ENCODE measurements around the gene ESPNL. TPM values are rescaled to one million over a fixed set of nuclear protein-coding genes. Genes with fewer than 3 reads are reported as not detected.

Gene ESPNL
- total and polyA plus RNA-seq, 9 of the 15 experiments (the other 6 are each of a cell fraction or from before 2014, with no cell fraction given), result 0.03 to 0.09 (median 0.05) TPM; not detected in 3

DNA sequence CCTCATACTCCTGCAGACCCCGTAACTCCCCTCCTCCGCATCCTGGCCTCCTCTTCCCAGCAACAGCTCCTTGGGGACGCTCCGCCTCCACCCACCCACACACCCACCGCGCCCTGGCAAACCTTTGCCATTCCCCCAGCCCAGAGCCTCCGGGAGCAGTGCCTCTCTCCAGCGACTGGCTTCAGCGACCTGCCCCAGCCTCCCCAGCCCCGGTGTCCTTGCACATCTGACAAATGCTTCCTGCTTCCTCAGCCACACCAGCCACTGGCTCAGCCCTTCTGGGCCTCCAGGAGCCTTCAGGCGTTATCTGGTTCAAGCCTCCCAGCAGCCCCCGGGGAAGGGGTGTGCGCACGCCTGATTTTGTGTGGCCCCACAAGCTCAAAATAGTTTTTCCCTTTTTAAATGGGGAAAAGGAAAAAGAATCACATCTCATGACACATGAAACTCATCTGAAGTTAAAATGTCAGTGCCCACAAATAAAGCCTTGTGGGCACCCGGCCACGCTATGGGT lies 14.2 kb downstream of the ESPNL start (continued):
- TF ChIP-seq, protein P1, sequence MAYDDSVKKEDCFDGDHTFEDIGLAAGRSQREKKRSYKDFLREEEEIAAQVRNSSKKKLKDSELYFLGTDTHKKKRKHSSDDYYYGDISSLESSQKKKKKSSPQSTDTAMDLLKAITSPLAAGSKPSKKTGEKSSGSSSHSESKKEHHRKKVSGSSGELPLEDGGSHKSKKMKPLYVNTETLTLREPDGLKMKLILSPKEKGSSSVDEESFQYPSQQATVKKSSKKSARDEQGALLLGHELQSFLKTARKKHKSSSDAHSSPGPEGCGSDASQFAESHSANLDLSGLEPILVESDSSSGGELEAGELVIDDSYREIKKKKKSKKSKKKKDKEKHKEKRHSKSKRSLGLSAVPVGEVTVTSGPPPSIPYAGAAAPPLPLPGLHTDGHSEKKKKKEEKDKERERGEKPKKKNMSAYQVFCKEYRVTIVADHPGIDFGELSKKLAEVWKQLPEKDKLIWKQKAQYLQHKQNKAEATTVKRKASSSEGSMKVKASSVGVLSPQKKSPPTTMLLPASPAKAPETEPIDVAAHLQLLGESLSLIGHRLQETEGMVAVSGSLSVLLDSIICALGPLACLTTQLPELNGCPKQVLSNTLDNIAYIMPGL (CRISPR knock-in tag; IDR thresholded peaks at IDR 0.05), result no peak
- TF ChIP-seq ZNF76 (CRISPR knock-in tag; IDR thresholded peaks at IDR 0.05; ENCODE audit: borderline replicate concordance), result no peak
- peak; percentile 59 for TF ChIP-seq POLR2G (IDR thresholded peaks at IDR 0.05; ENCODE audit: low read depth, low read length)
- TF ChIP-seq, protein P2, sequence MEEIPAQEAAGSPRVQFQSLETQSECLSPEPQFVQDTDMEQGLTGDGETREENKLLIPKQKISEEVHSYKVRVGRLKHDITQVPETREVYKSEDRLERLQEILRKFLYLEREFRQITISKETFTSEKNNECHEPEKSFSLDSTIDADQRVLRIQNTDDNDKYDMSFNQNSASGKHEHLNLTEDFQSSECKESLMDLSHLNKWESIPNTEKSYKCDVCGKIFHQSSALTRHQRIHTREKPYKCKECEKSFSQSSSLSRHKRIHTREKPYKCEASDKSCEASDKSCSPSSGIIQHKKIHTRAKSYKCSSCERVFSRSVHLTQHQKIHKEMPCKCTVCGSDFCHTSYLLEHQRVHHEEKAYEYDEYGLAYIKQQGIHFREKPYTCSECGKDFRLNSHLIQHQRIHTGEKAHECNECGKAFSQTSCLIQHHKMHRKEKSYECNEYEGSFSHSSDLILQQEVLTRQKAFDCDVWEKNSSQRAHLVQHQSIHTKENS (CRISPR knock-in tag; IDR thresholded peaks at IDR 0.05), result no peak
- peak; percentile 28; the same call in 1 of the 2 replicates for TF ChIP-seq ZFX (CRISPR knock-in tag; IDR thresholded peaks at IDR 0.05)
- TF ChIP-seq FOXJ3 (CRISPR knock-in tag; IDR thresholded peaks at IDR 0.05), result no peak
- TF ChIP-seq HNRNPLL (IDR thresholded peaks at IDR 0.05; ENCODE audit: low read depth, low read length, poor library complexity, severe bottlenecking), result no peak
- no peak for TF ChIP-seq KAT2B (IDR thresholded peaks at IDR 0.05; ENCODE audit: low read depth, low read length)
- no peak for TF ChIP-seq NFRKB (IDR thresholded peaks at IDR 0.05; ENCODE audit: low read depth)
